ENCODE data around the gene ODAD2. TPM values are rescaled to one million over a fixed set of nuclear protein-coding genes. Genes with fewer than 3 reads are reported as not detected.

ODAD2 gene, protein sequence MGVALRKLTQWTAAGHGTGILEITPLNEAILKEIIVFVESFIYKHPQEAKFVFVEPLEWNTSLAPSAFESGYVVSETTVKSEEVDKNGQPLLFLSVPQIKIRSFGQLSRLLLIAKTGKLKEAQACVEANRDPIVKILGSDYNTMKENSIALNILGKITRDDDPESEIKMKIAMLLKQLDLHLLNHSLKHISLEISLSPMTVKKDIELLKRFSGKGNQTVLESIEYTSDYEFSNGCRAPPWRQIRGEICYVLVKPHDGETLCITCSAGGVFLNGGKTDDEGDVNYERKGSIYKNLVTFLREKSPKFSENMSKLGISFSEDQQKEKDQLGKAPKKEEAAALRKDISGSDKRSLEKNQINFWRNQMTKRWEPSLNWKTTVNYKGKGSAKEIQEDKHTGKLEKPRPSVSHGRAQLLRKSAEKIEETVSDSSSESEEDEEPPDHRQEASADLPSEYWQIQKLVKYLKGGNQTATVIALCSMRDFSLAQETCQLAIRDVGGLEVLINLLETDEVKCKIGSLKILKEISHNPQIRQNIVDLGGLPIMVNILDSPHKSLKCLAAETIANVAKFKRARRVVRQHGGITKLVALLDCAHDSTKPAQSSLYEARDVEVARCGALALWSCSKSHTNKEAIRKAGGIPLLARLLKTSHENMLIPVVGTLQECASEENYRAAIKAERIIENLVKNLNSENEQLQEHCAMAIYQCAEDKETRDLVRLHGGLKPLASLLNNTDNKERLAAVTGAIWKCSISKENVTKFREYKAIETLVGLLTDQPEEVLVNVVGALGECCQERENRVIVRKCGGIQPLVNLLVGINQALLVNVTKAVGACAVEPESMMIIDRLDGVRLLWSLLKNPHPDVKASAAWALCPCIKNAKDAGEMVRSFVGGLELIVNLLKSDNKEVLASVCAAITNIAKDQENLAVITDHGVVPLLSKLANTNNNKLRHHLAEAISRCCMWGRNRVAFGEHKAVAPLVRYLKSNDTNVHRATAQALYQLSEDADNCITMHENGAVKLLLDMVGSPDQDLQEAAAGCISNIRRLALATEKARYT
- total RNA-seq = 1.3 and 1.8 TPM in 2 replicates

- TF ChIP-seq CTCF (IDR thresholded peaks at IDR 0.05; ENCODE audit: insufficient read depth, low read length, poor library complexity, severe bottlenecking) = no peak
- Histone ChIP-seq H3K4me3 (ENCODE audit: low read depth, low read length) (peak within 1 kb of the TSS; percentile 66), H3K27me3 (ENCODE audit: control insufficient read depth, insufficient read depth, low read length) (no peaks in the 10 kb centered on the region), H3K36me3 (ENCODE audit: control insufficient read depth, insufficient read depth, low read length) (no peaks in the 10 kb centered on the region)
- DNase-seq (ENCODE audit: low read depth) = no peak
Observed at GRCh38 chr10:27998954-27999275, at the start of gene ODAD2. Gene ODAD2 (minus strand): TSS chr10:27999079. CDS start chr10:27995142, 3,937 bp downstream.

GRCh38 chr10:28047061-28047460, 48.2 kb upstream of the ODAD2 start:
- no peak for DNase-seq (ENCODE audit: low read depth)
- no peaks in the 10 kb centered on the region for H3K27me3 ChIP-seq (ENCODE audit: control insufficient read depth, insufficient read depth, low read length)
- no peak overlapping the region for H3K4me3 ChIP-seq (ENCODE audit: low read depth, low read length)
- no peak for TF ChIP-seq CTCF (IDR thresholded peaks at IDR 0.05; ENCODE audit: insufficient read depth, low read length, poor library complexity, severe bottlenecking)
- H3K36me3 ChIP-seq (ENCODE audit: control insufficient read depth, insufficient read depth, low read length) = no peaks in the 10 kb centered on the region

DNA sequence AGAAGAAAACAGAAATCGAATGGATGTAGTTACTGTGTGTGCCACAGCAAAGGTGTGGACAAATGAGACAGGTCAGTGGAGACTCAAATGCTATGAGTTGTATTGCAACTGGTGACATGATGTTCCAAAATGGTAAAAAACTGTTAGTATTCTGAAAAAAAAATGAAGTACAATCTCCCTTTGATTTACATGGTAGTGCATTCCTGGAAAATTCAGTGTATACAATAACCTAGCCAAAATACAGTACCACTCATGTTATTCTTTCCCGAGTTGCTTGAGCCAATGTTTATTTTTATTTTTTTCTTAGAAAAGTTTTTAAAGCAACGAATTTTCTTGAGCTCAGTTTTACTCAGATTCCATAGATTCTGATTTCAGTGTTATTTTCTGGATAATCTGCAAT, 47.7 kb upstream of the ODAD2 start:
- H3K4me3 ChIP-seq (ENCODE audit: low read depth, low read length) = no peak overlapping the region
- no peak for TF ChIP-seq CTCF (IDR thresholded peaks at IDR 0.05; ENCODE audit: insufficient read depth, low read length, poor library complexity, severe bottlenecking)
- H3K27me3 ChIP-seq (ENCODE audit: control insufficient read depth, insufficient read depth, low read length) = no peaks in the 10 kb centered on the region
- DNase-seq (ENCODE audit: low read depth) = no peak
- no peaks in the 10 kb centered on the region for H3K36me3 ChIP-seq (ENCODE audit: control insufficient read depth, insufficient read depth, low read length)

GRCh38 chr10:28043941-28044340, 45.1 kb upstream of the ODAD2 start:
- DNase-seq (ENCODE audit: low read depth) = no peak
- Histone ChIP-seq H3K36me3 (ENCODE audit: control insufficient read depth, insufficient read depth, low read length) (no peaks in the 10 kb centered on the region), H3K4me3 (ENCODE audit: low read depth, low read length) (no peak overlapping the region), H3K27me3 (ENCODE audit: control insufficient read depth, insufficient read depth, low read length) (no peaks in the 10 kb centered on the region)
- TF ChIP-seq CTCF (IDR thresholded peaks at IDR 0.05; ENCODE audit: insufficient read depth, low read length, poor library complexity, severe bottlenecking) = no peak

- H3K36me3 ChIP-seq (ENCODE audit: control insufficient read depth, insufficient read depth, low read length) = no peaks in the 10 kb centered on the region
- H3K27me3 ChIP-seq (ENCODE audit: control insufficient read depth, insufficient read depth, low read length) = no peaks in the 10 kb centered on the region
- TF ChIP-seq CTCF (IDR thresholded peaks at IDR 0.05; ENCODE audit: insufficient read depth, low read length, poor library complexity, severe bottlenecking) = no peak
- no peak overlapping the region for H3K4me3 ChIP-seq (ENCODE audit: low read depth, low read length)
- DNase-seq (ENCODE audit: low read depth) = no peak
Observed at GRCh38 chr10:28036587-28036986, 37.7 kb upstream of the ODAD2 start.
